22Rv1 (cell line): ENCODE results near the gene LHX1.

Experiments used
- H3K27ac ChIP-seq: fragments of 450-650 bp; 2 replicates; pipeline ENCODE4 v1.5.1; 2017
- CTCF ChIP-seq: fragments of 450-650 bp; IDR thresholded peaks from 2 replicates; pipeline ENCODE4 v1.5.1; 2017; ENCODE audit warnings: mild to moderate bottlenecking
- ZFX ChIP-seq: fragments of 450-650 bp; IDR thresholded peaks from 2 replicates; pipeline ENCODE4 v1.6.1; 2017; ENCODE audit warnings: antibody characterized with exemption, borderline replicate concordance

Gene LHX1

GRCh38 chr17:36923814-36924221 is 13.5 kb upstream of the LHX1 start:
- H3K27ac ChIP-seq, result no peak overlapping the region

GRCh38 chr17:36926226-36926625 is 11.0 kb upstream of the LHX1 start:
- TF ChIP-seq CTCF (no peak), ZFX (no peak)

More at GRCh38 chr17:36923814-36924221, 13.5 kb upstream of the LHX1 start:
- TF ChIP-seq CTCF (no peak), ZFX (no peak)

GRCh38 chr17:36926701-36927100 is 10.6 kb upstream of the LHX1 start:
- TF ChIP-seq CTCF (no peak), ZFX (no peak)
- no peak overlapping the region for H3K27ac ChIP-seq

More at GRCh38 chr17:36926226-36926625, 11.0 kb upstream of the LHX1 start:
- H3K27ac ChIP-seq, result no peak overlapping the region

GRCh38 chr17:36928471-36929345 is 8.6 kb upstream of the LHX1 start:
- H3K27ac ChIP-seq, result no peak overlapping the region
- TF ChIP-seq ZFX, result no peak
- no peak for TF ChIP-seq CTCF

GRCh38 chr17:36929851-36930582 is 7.3 kb upstream of the LHX1 start:
- no peak overlapping the region for H3K27ac ChIP-seq
- no peak for TF ChIP-seq ZFX
- no peak for TF ChIP-seq CTCF

- TF ChIP-seq CTCF (no peak), ZFX (no peak)
- H3K27ac ChIP-seq, result no peak overlapping the region
Observed at GRCh38 chr17:36930583-36930900, 6.7 kb upstream of the LHX1 start.
